CD4-positive, alpha-beta T cell (primary cell): ENCODE measurements around the gene THNSL1. TPM values are rescaled to one million over a fixed set of nuclear protein-coding genes. Genes with fewer than 3 reads are reported as not detected.

ENCODE experiments used
- ATAC-seq: fragments of 200-7000 bp; cut with Tn5 transposase; one replicate; pipeline ENCODE4 v1.10.0; 2022; ENCODE audit warnings: mild to moderate bottlenecking; ENCODE audit not compliant: poor library complexity
- CTCF ChIA-PET: fragments of 350-600 bp; sonication (Branson Sonifier 250); formaldehyde crosslinking; loops from one replicate; lab custom pipeline; 2021; ENCODE audit warnings: antibody characterized with exemption, inconsistent platforms; lab: Charles Lee
- POLR2A ChIA-PET: fragments of 350-600 bp; sonication (Branson Sonifier 250); formaldehyde crosslinking; loops from one replicate; lab custom pipeline; 2021; ENCODE audit warnings: antibody characterized with exemption, inconsistent platforms; lab: Charles Lee
- DNase-seq, 14 experiments: peaks; one replicate each; pipeline ENCODE4 v3.0.0-alpha.2; 2013 to 2020; ENCODE audit warnings: mixed read lengths in 2 of 14
- H3K27ac ChIP-seq, 2 donors: one replicate each; pipeline versions ENCODE4 v1.5.1 to v1.7.0; 2013; ENCODE audit warnings: low read length in 2 of 2, low read depth in 1 of 2, mild to moderate bottlenecking in 1 of 2
- H3K27me3 ChIP-seq, 2 experiments: 1 replicate in 1 of 2; 2 replicates in 1 of 2; pipeline versions ENCODE4 v1.6.1 to v1.7.0; 2013; ENCODE audit warnings: low read length in 2 of 2, control low read depth in 1 of 2, mild to moderate bottlenecking in 1 of 2, moderate library complexity in 1 of 2; ENCODE audit not compliant: insufficient read depth in 2 of 2, control insufficient read depth in 1 of 2
- H3K36me3 ChIP-seq: one replicate; pipeline ENCODE4 v1.6.1; 2013; ENCODE audit warnings: low read length, control low read depth; ENCODE audit not compliant: insufficient read depth
- H3K4me1 ChIP-seq: one replicate; pipeline ENCODE4 v1.6.1; 2013; ENCODE audit warnings: low read length, control low read depth; ENCODE audit not compliant: insufficient read depth
- H3K4me3 ChIP-seq: one replicate; pipeline ENCODE4 v1.5.1; 2013; ENCODE audit warnings: mild to moderate bottlenecking, low read length, moderate library complexity
- H3K9me3 ChIP-seq, 2 experiments: 1 replicate in 1 of 2; 2 replicates in 1 of 2; pipeline versions ENCODE4 v1.6.1 to v1.7.0; 2013; ENCODE audit warnings: low read length in 2 of 2, mild to moderate bottlenecking in 2 of 2, control low read depth in 1 of 2, moderate library complexity in 1 of 2; ENCODE audit not compliant: control insufficient read depth in 1 of 2, insufficient read depth in 1 of 2
- H3K27ac Mint-ChIP-seq: one replicate; pipeline ENCODE4 v1.8.0; 2020; ENCODE audit warnings: mixed read lengths
- H3K27me3 Mint-ChIP-seq: one replicate; pipeline ENCODE4 v1.8.0; 2021; ENCODE audit warnings: mixed read lengths
- H3K36me3 Mint-ChIP-seq: one replicate; pipeline ENCODE4 v1.8.0; 2021; ENCODE audit warnings: low read depth, mixed read lengths
- H3K4me1 Mint-ChIP-seq: one replicate; pipeline ENCODE4 v1.8.0; 2021; ENCODE audit warnings: low read depth, mixed read lengths
- H3K4me3 Mint-ChIP-seq: one replicate; pipeline ENCODE4 v1.8.0; 2020; ENCODE audit warnings: mild to moderate bottlenecking, mixed read lengths
- H3K9me3 Mint-ChIP-seq: one replicate; pipeline ENCODE4 v1.8.0; 2020; ENCODE audit warnings: mixed read lengths
- CTCF ChIP-seq: fragments of 200-600 bp; IDR thresholded peaks from one replicate; pipeline ENCODE4 v1.8.0; 2022; ENCODE audit warnings: antibody characterized with exemption, mild to moderate bottlenecking
- intact Hi-C, 2 experiments: fragments of 100-400 bp; cut with DNase I in 1 of 2; cut with micrococcal nuclease in 1 of 2; formaldehyde crosslinking; loops; one replicate each; pipeline versions ENCODE4 v1.15.1 to v1.9.0; 2023 to 2025; cut with DNase I, micrococcal nuclease
- total RNA-seq, 174 experiments: library from RNA in 2 of 174; stranded (reverse) in 2 of 174; gene quantifications; one replicate each; pipeline ENCODE4 v1.2.3 and lab custom pipeline; 2021 to 2026

The THNSL1 gene
- total RNA-seq, 2 experiments from 2014 or later = 0.31 to 0.52 TPM

DNA sequence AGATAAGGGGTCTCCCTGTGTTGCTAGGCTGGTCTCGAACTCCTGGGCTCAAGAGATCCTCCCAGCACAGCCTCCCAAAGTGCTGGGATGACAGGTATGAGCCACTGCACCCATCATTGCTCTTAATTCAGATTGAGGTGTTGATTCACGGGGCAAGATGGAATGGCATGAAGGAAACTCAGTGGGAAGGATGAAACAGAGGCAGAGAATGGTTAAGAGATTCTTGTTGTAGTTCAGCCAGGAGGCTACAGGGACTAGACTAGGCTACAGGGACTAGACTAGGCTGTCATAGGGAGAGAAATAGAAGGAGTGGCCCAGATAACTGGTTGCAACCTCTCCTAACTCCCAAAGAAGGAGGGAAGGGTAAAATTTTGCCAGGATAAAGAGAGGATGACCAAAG, 48.0 kb downstream of the THNSL1 start:
- ATAC-seq = no peak
- no peaks in the 10 kb centered on the region for H3K36me3 Mint-ChIP-seq
- no peaks in the 10 kb centered on the region for H3K9me3 Mint-ChIP-seq
- peaks cover 16% of the 10 kb centered on the region for H3K4me1 Mint-ChIP-seq
- no peaks in the 10 kb centered on the region for H3K36me3 ChIP-seq
- ChIA-PET POLR2A (no interaction called here), CTCF (no interaction called here)
- no peaks in the 10 kb centered on the region for H3K9me3 ChIP-seq
- no peak overlapping the region for H3K27ac Mint-ChIP-seq
- H3K4me3 ChIP-seq = no peak overlapping the region
- H3K4me3 Mint-ChIP-seq = no peak overlapping the region
- peaks cover 6% of the 10 kb centered on the region for H3K4me1 ChIP-seq
- intact Hi-C loops = no loop called here
- no peak for DNase-seq
- H3K27me3 Mint-ChIP-seq = no peaks in the 10 kb centered on the region
- no peaks in the 10 kb centered on the region for H3K27me3 ChIP-seq
- no peak overlapping the region for H3K27ac ChIP-seq
- no peak for TF ChIP-seq CTCF

GRCh38 chr10:25065761-25066476, 49.5 kb downstream of the THNSL1 start:
- no peak overlapping the region for H3K27ac Mint-ChIP-seq
- H3K9me3 ChIP-seq = no peaks in the 10 kb centered on the region
- CTCF ChIA-PET = no interaction called here

GRCh38 chr10:25068152-25069058, 52.0 kb downstream of the THNSL1 start:
- Mint-ChIP-seq H3K27ac (no peak overlapping the region), H3K4me3 (no peak overlapping the region), H3K9me3 (no peaks in the 10 kb centered on the region), H3K36me3 (no peaks in the 10 kb centered on the region), H3K4me1 (peaks cover 3% of the 10 kb centered on the region), H3K27me3 (peaks cover 7% of the 10 kb centered on the region)
- Histone ChIP-seq H3K27ac (no peak overlapping the region), H3K27me3 (peaks cover 0 to 4% of the 10 kb centered on the region in 2 experiments), H3K36me3 (no peaks in the 10 kb centered on the region), H3K4me3 (no peak overlapping the region), H3K9me3 (no peaks in the 10 kb centered on the region), H3K4me1 (no peaks in the 10 kb centered on the region)
- ATAC-seq = no peak
- no peak for TF ChIP-seq CTCF
- ChIA-PET POLR2A (no interaction called here), CTCF (no interaction called here)
- DNase-seq = no peak
- intact Hi-C loops = no loop called here

More at GRCh38 chr10:25065761-25066476, 49.5 kb downstream of the THNSL1 start:
- H3K27ac ChIP-seq = no peak overlapping the region
- H3K4me3 ChIP-seq = no peak overlapping the region
- TF ChIP-seq CTCF = no peak
- peaks cover 6% of the 10 kb centered on the region for H3K4me1 ChIP-seq
- H3K36me3 ChIP-seq = no peaks in the 10 kb centered on the region
- H3K27me3 ChIP-seq = no peaks in the 10 kb centered on the region
- Mint-ChIP-seq H3K4me3 (no peak overlapping the region), H3K36me3 (no peaks in the 10 kb centered on the region), H3K4me1 (peaks cover 16% of the 10 kb centered on the region), H3K27me3 (peaks cover 7% of the 10 kb centered on the region), H3K9me3 (no peaks in the 10 kb centered on the region)
- POLR2A ChIA-PET = no interaction called here
- intact Hi-C loops = no loop called here
- no peak for DNase-seq
- ATAC-seq = no peak
